Peyer's patch (tissue), 4 donors: Measurements from ENCODE around the gene CMPK1. TPM values are rescaled to one million over a fixed set of nuclear protein-coding genes. Genes with fewer than 3 reads are reported as not detected.
A peak's percentile ranks its signal among the peaks of the same experiment; 100 is the strongest.
"Not testable (repeated sequence)": the region's sequence is repeated elsewhere in the genome, so short reads cannot be mapped to it uniquely, and the experiment has no call there.

Experiments
- DNase-seq, 3 donors: peaks; one replicate each; pipeline ENCODE4 v3.0.0-alpha.2; 2017 to 2019
- H3K27ac ChIP-seq, 4 donors: fragments of 200-600 bp; sonication (generic); one replicate each; pipeline ENCODE4 v1.5.1; 2016 to 2019
- H3K27me3 ChIP-seq, 2 donors: fragments of 200-600 bp; sonication (generic); one replicate each; pipeline ENCODE4 v1.5.1; 2019
- H3K36me3 ChIP-seq, 3 donors: fragments of 200-600 bp; sonication (generic); one replicate each; pipeline ENCODE4 v1.5.1; 2016 to 2019
- H3K4me1 ChIP-seq, 4 donors: fragments of 200-600 bp; sonication (generic); one replicate each; pipeline ENCODE4 v1.5.1; 2016 to 2019
- H3K4me3 ChIP-seq, 4 donors: fragments of 200-600 bp; sonication (generic); 1 replicate in 3 of 4; 2 replicates in 1 of 4; pipeline ENCODE4 v1.5.1; 2016 to 2019; ENCODE audit warnings: mild to moderate bottlenecking in 1 of 4
- H3K9me3 ChIP-seq, 4 donors: fragments of 200-600 bp; sonication (generic); one replicate each; pipeline ENCODE4 v1.5.1; 2016 to 2019; ENCODE audit warnings: mild to moderate bottlenecking in 1 of 4
- POLR2A ChIP-seq, 2 donors: fragments of 450-650 bp; IDR thresholded peaks; one replicate each; pipeline ENCODE4 v1.5.1; 2017; ENCODE audit warnings: antibody characterized with exemption in 2 of 2, mild to moderate bottlenecking in 2 of 2, moderate library complexity in 2 of 2
- total RNA-seq, 4 donors: library from RNA; depleted of rRNA; stranded (reverse); fragments of >200 nt; gene quantifications; one replicate each; pipeline ENCODE4 v1.1.0, GENCODE V29; 2016
- TF ChIP-seq, protein P1 (sequence below), 6 experiments: fragments of 450-650 bp in 4 of 6; fragments of 200-600 bp in 2 of 6; sonication (generic) in 1 of 6; IDR thresholded peaks; one replicate each; pipeline ENCODE4 v1.5.1; 2017 to 2019; ENCODE audit warnings: antibody characterized with exemption in 6 of 6, mild to moderate bottlenecking in 3 of 6, moderate library complexity in 1 of 6

Gene CMPK1, protein sequence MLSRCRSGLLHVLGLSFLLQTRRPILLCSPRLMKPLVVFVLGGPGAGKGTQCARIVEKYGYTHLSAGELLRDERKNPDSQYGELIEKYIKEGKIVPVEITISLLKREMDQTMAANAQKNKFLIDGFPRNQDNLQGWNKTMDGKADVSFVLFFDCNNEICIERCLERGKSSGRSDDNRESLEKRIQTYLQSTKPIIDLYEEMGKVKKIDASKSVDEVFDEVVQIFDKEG
- 100 to 1,000 TPM in 3 of 4 donors, 10 to 100 TPM in 1; 80.0 to 204 (median 111) TPM for total RNA-seq

DNA sequence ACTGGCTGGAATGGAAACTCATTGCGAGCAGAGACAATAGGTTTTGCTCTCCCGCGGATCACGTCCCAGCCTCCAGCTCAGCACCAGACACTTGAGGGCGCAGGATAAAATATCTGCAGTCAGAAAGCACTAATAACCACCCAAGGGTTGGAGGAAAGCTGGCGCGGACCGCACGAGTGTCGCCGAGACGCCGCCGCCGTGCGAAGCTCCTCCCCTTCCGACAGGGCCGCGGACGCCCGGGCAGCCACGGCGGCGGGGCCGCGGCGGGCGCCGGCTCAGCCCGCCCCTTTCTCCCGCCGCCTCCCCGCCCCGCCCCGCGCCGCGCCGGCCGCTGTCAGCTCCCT lies at the start of gene CMPK1:
CMPK1 (plus strand) TSS at position 213 of the 344 bp plus-strand sequence. CDS start 156 bp downstream, outside the sequence.
- Histone ChIP-seq H3K27ac (peak within 1 kb of the TSS; percentile 97 to 100 (median 99)), H3K36me3 (no peaks in the 10 kb centered on the region), H3K4me3 (peak within 1 kb of the TSS; percentile 93 to 99 (median 96)), H3K4me1 (peaks cover 0 to 46% (median 2%) of the 10 kb centered on the region in 4 donors), H3K9me3 (no peaks in the 10 kb centered on the region), H3K27me3 (no peaks in the 10 kb centered on the region)
- no peak for TF ChIP-seq POLR2A (IDR thresholded peaks at IDR 0.05)
- TF ChIP-seq, protein P1, sequence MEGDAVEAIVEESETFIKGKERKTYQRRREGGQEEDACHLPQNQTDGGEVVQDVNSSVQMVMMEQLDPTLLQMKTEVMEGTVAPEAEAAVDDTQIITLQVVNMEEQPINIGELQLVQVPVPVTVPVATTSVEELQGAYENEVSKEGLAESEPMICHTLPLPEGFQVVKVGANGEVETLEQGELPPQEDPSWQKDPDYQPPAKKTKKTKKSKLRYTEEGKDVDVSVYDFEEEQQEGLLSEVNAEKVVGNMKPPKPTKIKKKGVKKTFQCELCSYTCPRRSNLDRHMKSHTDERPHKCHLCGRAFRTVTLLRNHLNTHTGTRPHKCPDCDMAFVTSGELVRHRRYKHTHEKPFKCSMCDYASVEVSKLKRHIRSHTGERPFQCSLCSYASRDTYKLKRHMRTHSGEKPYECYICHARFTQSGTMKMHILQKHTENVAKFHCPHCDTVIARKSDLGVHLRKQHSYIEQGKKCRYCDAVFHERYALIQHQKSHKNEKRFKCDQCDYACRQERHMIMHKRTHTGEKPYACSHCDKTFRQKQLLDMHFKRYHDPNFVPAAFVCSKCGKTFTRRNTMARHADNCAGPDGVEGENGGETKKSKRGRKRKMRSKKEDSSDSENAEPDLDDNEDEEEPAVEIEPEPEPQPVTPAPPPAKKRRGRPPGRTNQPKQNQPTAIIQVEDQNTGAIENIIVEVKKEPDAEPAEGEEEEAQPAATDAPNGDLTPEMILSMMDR (IDR thresholded peaks at IDR 0.05), result peak in 1 of 6 experiments; percentile 27
- peak; percentile 81 to 93 (median 91) for DNase-seq

DNA sequence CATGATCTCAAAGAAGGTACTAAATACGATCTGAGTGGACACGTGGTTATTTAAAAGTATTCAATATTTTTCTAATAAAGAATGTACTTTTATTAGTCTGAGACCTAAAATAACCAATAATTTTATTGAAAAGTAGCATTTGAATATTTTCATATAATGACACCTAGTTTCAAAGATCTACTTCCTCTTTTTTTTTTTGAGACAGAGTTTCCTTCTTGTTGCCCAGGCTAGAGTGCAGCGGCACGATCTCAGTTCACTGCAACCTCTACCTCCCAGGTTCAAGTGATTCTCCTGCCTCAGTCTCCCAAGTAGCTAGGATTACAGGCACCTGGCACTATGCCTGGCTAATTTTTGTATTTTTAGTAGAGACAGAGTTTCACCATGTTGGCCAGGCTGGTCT lies 45.5 kb upstream of the CMPK1 start:
- not testable (repeated sequence) for H3K4me1 ChIP-seq, H3K4me3 ChIP-seq, H3K27ac ChIP-seq, DNase-seq, H3K9me3 ChIP-seq, H3K27me3 ChIP-seq, H3K36me3 ChIP-seq

DNA sequence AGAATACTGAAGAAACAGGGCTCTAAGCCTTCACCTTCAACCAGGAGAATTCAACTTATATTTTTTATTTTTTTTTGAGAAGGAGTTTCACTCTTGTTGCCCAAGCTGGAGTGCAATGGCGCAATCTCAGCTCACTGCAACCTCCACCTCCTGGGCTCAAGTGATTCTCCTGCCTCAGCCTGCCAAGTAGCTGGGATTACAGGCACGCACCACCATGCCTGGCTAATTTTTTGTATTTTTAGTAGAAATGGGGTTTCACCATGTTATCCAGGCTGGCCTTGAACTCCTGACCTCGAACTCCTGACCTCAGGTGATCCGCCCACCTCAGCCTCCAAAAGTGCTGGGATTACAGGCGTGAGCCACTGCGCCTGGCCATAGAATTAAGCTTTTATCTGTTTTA lies 38.7 kb upstream of the CMPK1 start:
- not testable (repeated sequence) for H3K4me1 ChIP-seq, H3K27me3 ChIP-seq, H3K4me3 ChIP-seq, H3K36me3 ChIP-seq, DNase-seq, H3K9me3 ChIP-seq, H3K27ac ChIP-seq

DNA sequence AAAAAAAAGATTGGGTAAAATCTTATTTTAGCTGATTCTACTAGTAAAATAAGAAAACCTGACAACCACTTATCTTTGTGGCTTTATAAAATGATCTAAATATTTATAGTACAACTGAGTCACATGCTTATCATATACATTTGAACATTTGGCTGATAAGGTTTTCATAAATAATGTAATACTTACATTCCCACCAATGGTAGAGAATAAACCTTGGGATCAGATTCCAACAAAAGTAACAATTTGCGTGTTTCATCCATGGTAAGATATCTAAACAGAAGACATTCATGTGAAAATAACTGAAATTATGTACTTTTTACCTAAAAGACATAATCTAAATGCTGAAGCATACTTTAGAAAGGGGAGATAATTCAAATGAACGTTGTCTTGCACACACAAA lies 38.0 kb upstream of the CMPK1 start:
- DNase-seq, result no peak
- no peaks in the 10 kb centered on the region for H3K36me3 ChIP-seq
- no peak overlapping the region for H3K27ac ChIP-seq
- no peaks in the 10 kb centered on the region for H3K9me3 ChIP-seq
- no peaks in the 10 kb centered on the region for H3K27me3 ChIP-seq
- no peaks in the 10 kb centered on the region for H3K4me1 ChIP-seq
- TF ChIP-seq POLR2A (IDR thresholded peaks at IDR 0.05), result no peak
- TF ChIP-seq, protein P1 (IDR thresholded peaks at IDR 0.05), result no peak
- H3K4me3 ChIP-seq, result no peak overlapping the region

DNA sequence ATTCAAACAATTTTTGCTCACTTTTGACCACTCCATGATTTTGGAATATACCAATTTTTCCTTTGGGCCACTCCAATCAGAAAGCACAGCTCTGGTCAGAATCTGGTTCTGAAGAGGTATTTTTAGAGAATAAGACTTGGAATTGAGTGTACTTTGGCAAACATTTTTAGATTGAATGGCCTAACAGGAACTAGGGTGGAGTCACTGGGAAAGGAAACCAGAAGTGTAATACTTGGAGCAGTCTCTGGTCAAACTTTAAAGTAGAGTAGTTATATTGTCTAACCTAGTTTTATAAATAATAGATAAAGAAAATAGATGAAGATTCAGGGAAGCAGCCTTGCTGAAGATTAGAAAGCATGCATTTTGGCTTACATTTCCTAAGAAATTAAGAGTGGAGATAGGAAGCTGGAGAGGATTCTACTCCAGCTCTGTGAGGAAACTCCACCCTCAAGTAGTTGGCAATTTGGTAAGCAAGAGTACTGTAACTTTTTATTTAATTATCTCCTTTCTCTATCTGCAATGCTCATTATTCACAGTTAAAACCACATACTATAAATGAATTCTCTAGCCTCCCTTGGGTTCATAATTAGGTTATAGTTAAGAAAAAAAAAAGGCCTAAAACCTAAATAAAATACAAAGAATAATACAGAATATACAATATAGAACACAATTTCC lies 35.4 kb upstream of the CMPK1 start:
- H3K4me3 ChIP-seq, result no peak overlapping the region
- no peaks in the 10 kb centered on the region for H3K4me1 ChIP-seq
- peaks cover 0 to 7% (median 0%) of the 10 kb centered on the region in 3 donors for H3K36me3 ChIP-seq
- TF ChIP-seq, protein P1 (IDR thresholded peaks at IDR 0.05), result no peak
- no peak for TF ChIP-seq POLR2A (IDR thresholded peaks at IDR 0.05)
- DNase-seq, result no peak
- H3K9me3 ChIP-seq, result no peaks in the 10 kb centered on the region
- H3K27me3 ChIP-seq, result no peaks in the 10 kb centered on the region
- H3K27ac ChIP-seq, result no peak overlapping the region

DNA sequence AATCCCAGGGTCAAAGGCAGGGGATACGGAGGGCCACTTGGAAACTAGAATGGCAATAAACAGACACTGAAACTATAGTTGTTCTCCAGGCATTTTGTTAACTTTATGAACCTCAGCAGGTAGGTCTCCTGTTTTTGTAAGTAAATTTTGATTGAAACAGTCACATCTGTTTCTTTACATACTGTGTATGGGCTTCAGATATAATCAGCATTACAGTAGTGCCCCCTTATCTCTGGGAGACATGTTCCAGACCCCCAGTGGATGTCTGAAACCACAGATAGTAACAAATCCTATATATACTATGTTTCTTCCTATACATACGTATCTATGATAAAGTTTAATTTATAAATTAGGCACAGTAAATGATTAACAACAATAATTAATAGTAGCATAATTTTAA lies 31.1 kb upstream of the CMPK1 start:
- H3K4me3 ChIP-seq, result no peak overlapping the region
- no peak for DNase-seq
- H3K27me3 ChIP-seq, result no peaks in the 10 kb centered on the region
- H3K27ac ChIP-seq, result no peak overlapping the region
- TF ChIP-seq, protein P1 (IDR thresholded peaks at IDR 0.05), result no peak
- TF ChIP-seq POLR2A (IDR thresholded peaks at IDR 0.05), result no peak
- H3K36me3 ChIP-seq, result peaks cover 0 to 7% (median 0%) of the 10 kb centered on the region in 3 donors
- H3K4me1 ChIP-seq, result no peaks in the 10 kb centered on the region
- H3K9me3 ChIP-seq, result no peaks in the 10 kb centered on the region
